ENCODE results near the gene ZNF610.
"Not testable (repeated sequence)": the region's sequence is repeated elsewhere in the genome, so short reads cannot be mapped to it uniquely, and the experiment has no call there.

The ZNF610 gene

DNA sequence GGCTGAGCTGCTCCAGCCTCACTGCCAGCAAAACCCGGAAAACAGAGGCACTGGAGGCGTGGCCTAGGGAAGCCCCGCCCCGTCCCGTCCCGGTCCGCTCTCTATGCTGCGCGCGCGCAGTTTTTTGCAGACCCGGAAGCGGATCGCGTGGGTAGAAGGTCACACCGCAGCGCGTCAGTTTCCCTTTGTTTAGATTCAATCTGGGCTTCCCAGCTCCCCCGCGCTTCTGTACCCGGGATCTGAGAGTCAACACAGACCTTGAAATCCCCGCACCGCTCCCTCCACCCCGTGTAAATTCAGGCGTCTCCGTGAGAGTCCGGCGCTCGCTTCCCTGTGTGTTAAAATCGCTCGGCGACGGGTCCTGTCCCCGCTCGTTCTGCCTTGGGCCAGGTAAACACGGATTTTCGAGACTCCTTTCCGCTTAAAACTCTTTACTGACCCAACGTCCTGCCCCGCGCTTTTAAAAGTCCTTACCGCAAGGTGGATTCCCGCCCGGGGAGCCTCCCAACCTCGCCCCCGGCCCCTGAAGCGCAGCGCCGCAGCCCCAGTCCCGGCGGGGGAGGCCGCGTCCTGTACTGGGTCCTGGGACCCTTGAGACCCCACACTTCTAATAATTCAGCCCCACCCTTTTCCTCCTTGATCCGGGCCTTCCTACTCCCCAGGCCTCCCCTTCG lies at the start of gene ZNF610:
Gene ZNF610, plus strand, starts transcription at position 127 of the 674 bp plus-strand sequence. CDS start 12,930 bp downstream, outside the sequence.
- peak; percentile 84 to 87 for DNase-seq

DNA sequence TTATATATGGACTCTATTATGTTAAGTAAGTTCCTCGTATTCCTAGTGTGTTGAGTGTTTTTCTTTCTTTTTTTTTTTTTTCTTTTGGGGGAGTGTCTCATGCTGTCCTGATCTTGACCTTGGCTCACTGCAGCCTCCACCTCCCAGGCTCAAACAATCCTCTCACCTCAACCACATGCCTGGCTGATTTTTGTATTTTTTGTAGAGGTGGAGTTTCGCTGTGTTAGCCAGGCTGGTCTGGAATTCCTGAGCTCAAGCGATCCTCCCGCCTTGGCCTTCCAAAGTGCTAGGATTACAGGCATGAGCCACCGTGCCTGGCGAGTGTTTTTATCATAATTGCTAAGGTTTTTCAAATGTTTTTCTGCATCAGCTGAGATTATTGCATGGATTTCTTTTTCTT lies 49.8 kb upstream of the ZNF610 start:
- DNase-seq, result no peak

DNA sequence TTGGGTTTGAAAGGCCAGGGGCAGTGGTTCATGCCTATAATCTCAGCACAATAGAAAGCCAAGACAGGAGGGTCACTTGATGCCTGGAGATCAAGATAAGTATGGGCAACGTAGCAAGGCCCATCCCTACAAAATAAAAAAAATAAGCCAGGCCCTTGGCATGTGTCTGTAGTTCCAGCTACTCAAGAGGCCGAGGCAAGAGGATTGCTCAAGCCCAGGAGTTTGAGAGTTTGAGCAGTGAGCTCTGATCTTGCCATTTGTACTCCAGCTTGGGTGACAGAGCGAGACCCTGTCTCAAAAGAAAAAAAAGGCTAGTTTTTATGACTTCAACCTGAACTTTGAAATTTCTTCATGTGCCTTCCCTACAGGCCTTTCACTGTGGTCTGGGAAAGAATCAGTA lies 44.3 kb upstream of the ZNF610 start:
- DNase-seq, result no peak

DNA sequence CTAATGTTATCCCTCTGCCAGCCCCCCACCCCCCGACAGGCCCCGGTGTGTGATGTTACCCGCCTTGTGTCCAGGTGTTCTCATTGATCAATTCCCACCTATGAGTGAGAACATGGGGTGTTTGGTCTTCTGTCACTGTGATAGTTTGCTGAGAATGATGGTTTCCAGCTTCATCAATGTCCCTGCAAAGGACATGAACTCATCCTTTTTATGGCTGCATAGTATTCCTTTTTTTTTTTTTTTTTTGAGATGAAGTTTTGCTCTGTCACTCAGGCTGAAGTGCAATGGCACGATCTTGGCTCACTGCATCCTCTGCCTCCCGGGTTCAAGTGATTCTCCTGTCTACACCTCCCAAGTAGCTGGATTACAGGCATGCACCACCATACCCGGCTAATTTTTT lies 43.1 kb upstream of the ZNF610 start:
- not testable (repeated sequence) for DNase-seq

DNA sequence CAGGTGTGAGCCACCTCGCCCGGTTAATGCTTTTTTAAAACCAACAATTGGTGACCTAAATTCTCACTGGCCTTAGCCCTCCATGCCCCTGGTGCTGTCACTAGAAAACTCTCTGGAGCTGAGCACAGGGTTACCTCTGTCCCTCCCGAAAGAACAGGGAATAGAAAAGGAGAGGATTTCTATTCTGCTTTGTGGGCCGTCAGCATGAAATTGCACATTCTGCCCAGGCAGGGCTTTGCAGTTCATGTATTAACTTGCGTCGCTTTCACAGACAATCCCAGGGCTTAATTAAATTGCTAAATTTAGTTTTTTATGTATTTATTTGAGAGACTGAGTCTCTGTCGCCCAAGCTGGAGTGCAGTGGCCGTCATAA lies 39.7 kb upstream of the ZNF610 start:
- DNase-seq, result no peak

DNA sequence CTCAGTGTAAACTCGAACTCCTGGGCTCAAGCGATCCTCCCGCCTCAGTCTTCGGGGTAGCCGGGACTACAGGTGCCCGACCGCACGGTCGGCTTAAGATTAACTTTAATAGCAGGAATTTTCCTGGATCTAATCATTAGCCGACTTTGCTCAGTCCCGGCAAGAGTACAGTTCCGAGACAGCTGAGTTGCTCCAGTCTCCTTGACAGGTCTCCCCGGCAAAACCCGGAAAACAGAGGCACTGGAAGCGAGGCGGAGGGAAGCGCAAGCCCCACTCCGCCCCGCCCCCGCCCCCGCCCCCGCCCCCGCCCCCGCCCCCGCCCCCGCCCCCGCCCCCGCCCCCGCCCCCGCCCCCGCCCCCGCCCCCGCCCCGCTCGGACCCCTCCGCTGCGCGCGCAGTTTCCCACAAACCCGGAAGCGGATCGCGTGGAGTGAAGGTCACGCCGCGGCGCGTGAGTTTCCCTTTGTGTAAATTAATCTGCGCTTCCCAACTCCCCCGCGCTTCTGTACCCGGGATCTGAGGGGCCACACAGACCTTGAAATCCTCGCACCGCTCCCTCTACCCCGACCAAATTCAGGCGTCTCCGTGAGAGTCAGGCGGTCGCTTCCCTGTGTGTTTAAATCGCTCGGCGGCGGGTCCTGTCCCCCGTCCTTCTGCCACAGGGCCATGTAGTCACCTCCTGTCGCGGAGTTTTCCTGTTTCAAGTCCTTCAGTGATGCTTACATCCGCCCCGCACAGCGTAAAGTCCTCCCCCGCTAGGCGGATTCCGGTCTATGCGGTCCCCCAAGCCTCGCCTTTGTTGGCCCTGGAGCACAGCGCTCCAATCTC lies 39.1 kb upstream of the ZNF610 start, which contains the start of gene ZNF480:
Gene ZNF480, plus strand, starts transcription at position 397 of the 828 bp plus-strand sequence. CDS start 3,244 bp downstream, outside the sequence.
- DNase-seq, result peak; percentile 83 to 86

GRCh38 chr19:52297601-52298364 lies 38.3 kb upstream of the ZNF610 start:
- DNase-seq, result no peak

DNA sequence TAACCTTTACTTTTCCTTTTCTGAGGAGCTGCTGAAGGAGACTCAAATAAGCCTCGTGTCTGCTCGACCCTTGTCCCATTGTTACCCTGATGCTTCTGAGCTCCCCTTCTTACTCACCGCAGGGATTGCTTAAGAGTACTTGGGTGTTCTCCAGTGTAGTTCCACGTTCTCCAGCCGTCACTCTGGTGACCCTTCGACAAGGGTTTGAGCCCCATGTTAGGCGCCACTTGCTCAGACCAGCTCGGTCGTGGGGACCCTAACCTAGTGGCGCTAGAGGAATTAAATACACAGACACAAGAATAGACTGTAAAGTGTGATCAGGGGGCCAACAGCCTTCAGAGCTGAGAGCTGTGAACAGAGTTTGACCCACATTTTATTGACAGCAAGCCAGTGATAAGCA lies 28.8 kb upstream of the ZNF610 start:
- DNase-seq, result no peak

DNA sequence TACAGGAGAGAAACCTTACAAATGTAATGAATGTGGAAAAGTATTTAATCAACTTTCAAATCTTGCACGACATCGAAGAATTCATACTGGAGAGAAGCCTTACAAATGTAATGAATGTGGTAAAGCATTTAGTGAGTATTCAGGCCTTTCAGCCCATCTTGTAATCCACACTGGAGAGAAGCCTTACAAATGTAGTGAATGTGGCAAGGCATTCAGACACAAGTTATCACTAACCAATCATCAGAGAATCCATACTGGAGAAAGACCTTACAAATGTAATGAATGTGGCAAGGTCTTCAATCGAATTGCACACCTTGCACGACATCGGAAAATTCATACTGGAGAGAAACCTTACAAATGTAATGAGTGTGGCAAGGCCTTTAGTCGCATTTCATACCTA lies 13.6 kb upstream of the ZNF610 start:
- DNase-seq, result no peak

- DNase-seq, result no peak
These were observed 4.3 kb upstream of the ZNF610 start for GRCh38 chr19:52331757-52332156.

DNA sequence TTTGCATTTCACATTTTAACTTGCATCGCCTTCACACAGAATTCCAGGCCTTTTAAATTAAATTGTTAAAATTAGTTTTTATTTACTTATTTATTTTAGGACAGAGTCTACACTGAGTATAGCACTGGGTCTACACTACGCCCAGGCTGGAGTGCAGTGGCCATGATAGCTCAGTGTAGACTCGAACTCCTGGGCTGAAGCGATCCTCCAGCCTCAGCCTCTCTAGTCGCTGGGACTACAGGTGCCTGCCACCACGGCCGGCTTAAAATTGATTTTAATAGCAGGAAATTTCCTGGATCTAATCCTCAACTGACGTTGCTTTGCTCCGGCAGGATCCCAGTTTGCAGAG lies 301 bp upstream of the ZNF610 start:
- no peak for DNase-seq

DNA sequence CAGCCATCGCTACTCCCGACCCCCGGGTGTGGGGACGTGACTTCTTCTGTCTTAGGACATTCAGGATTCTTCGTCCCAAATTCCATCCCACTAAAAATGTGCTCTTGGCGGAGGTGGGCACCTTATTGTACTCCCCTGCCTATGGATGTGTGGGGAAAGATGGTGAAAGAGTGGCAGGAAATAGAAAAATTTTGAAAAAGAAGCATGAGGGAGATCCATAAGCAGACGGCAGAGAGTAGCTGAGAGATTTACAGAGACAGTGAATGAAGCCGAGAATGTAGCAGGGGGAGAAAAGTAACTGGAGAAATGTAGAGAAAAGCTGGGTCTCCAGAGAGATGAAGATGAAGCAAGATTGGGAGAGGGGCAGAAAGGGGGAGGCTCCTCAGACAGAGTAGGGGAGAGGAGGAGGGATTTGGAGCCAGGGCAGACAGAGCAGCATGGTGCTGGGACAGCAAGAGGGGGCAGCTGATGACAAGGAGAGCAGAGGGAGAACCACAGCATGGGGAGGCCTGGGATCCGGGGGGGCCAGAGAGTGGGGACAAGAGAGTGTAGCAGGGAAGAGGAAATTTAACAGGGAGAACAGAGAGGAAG lies 843 bp downstream of the ZNF610 start:
- DNase-seq, result no peak

DNA sequence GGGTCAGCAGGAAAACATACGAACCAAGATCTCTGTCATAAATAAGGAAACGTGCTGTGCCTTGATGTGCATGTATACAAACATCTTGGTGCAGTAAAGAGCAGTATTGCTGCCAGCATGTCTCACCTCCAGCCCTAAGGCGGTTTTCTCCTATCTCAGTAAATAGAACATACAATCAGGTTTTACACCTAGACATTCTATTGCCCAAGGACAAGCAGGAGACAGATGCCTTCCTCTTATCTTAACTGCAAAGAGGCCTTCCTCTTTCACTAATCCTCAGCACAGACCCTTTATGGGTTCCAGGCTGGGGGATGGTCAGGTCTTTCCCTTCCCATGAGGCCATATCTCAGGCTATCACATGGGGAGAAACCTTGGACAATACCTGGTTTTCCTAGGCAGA lies 3.0 kb downstream of the ZNF610 start:
- not testable (repeated sequence) for DNase-seq

GRCh38 chr19:52343548-52343947 lies 7.5 kb downstream of the ZNF610 start:
- peak; percentile 42 to 54 for DNase-seq

GRCh38 chr19:52345162-52345561 lies 9.1 kb downstream of the ZNF610 start:
- no peak for DNase-seq

DNA sequence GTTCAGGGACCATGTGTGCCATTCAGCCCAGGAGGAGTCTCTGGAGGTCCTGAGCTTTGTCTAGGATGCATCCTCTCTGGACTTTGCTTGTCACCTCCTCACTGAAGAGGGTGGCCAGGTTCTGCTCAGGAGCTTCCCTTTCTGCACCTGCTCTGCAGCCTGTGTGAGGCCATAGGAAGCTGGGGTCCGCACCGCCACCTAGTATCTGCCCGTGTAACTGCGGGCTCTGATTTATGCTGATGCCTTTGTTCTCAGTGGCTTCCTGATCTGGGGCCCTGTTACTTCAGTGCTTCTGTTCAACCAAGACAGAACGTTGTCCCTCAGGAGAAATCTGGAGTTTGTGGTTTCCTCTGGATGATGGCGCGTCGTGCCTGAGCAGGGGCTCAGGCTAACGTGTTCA lies 15.5 kb downstream of the ZNF610 start:
- no peak for DNase-seq

DNA sequence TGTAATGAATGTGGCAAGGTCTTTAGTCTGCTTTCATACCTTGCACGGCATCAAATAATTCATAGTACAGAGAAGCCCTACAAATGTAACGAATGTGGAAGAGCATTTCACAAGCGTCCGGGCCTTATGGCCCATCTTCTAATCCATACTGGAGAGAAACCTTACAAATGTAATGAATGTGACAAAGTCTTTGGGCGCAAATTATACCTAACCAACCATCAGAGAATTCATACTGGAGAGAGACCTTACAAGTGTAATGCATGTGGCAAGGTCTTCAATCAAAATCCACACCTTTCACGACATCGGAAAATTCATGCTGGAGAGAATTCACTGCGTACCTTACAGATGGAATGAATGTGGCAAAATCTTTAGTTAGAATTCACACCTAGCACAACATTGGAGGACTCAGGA lies 30.4 kb downstream of the ZNF610 start:
- DNase-seq, result no peak

DNA sequence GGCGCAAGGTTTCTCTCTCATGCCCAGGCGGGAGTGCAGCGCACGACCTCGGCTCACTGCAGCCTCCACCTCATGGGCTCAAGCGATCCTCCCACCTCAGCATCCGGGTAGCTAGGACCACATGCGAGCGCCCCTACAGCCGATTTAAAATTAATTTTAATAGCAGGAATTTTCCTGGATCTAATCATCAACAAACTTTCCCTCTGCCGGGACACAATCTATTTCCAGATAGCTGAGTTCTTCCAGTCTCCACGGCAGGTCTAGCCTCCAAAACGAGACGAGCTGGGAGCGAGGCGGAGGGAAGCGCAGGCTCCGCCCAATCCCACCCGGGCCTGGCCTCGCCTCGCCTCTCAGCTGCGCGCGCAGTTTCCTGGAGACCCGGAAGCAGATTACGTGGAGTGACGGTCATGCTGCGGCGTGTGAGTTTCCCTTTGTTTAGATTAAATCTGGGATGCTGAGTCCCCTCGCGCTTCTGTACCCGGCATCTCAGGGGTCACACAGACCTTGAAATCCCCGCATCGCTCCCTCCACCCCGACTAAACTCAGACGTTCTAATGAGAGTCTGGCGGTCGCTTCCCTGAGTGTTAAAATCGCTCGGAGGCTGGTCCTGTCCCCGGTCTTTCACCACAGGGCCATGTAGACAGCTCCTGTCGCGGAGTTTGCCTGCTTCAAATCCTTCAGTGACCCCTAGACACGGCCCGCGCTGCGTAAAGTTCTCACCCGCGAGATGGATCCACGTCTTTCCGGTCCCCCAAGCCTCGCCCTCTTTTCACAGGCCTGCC lies 33.7 kb downstream of the ZNF610 start, which contains the start of gene ZNF880:
Gene ZNF880, plus strand, starts transcription at position 365 of the 782 bp plus-strand sequence. Its CDS starts 43 bp downstream, at position 408.
- DNase-seq, result peak; percentile 92 to 93

DNA sequence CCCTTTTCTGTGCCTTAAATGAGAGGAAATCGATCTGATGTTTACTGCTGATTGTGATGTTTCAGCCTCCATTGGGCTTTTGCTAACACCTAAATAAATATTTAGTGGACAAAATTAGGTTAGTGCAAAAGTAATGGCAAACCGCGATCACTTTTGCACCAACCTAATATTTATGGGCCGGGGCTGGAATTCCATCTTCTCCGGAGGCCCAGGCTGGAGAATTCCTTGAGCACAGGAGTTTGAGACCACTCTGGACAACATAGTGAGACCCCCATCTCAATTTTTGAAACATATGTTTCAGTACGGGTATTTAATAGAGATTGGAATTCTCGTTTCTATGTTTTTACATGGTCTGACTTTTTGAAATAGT lies 34.3 kb downstream of the ZNF610 start:
- DNase-seq, result no peak

GRCh38 chr19:52391135-52391534 lies 55.1 kb downstream of the ZNF610 start:
- DNase-seq, result no peak

GRCh38 chr19:52397310-52398080 lies 61.5 kb downstream of the ZNF610 start, which contains the start of gene ZNF528:
TSS of gene ZNF528 (plus strand) at chr19:52397849. CDS start at chr19:52402014, 4,165 bp downstream.
- peak; percentile 93 to 94 for DNase-seq

All from activated CD4-positive, alpha-beta T cell treated with anti-CD3 and anti-CD28 coated beads for 4 hours (primary cell).